Parathyroid adenoma (tissue), 2 donors: ENCODE measurements around the gene GRID1.

Source experiments
- H2AFZ ChIP-seq: fragments of 300-600 bp; sonication (generic); one replicate; pipeline ENCODE4 v1.7.0; 2017; ENCODE audit warnings: antibody characterized with exemption, mild to moderate bottlenecking
- H3K27ac ChIP-seq: fragments of 300-600 bp; sonication (generic); one replicate; pipeline ENCODE4 v1.7.0; 2017
- H3K27me3 ChIP-seq: fragments of 300-600 bp; sonication (generic); one replicate; pipeline ENCODE4 v1.7.0; 2017; ENCODE audit warnings: low read length; ENCODE audit not compliant: control insufficient read depth, insufficient read depth
- H3K36me3 ChIP-seq: fragments of 300-600 bp; sonication (generic); one replicate; pipeline ENCODE4 v1.7.0; 2017; ENCODE audit warnings: low read length; ENCODE audit not compliant: control insufficient read depth, insufficient read depth
- H3K4me1 ChIP-seq: fragments of 300-600 bp; sonication (generic); one replicate; pipeline ENCODE4 v1.7.0; 2017; ENCODE audit warnings: control low read depth
- H3K4me2 ChIP-seq: fragments of 300-600 bp; sonication (generic); one replicate; pipeline ENCODE4 v1.7.0; 2017; ENCODE audit warnings: low read length
- H3K4me3 ChIP-seq: fragments of 300-600 bp; sonication (generic); one replicate; pipeline ENCODE4 v1.7.0; 2017; ENCODE audit warnings: low read depth, low read length
- H3K79me2 ChIP-seq: fragments of 300-600 bp; sonication (generic); one replicate; pipeline ENCODE4 v1.7.0; 2017; ENCODE audit warnings: control low read depth
- H3K9ac ChIP-seq: fragments of 300-600 bp; sonication (generic); one replicate; pipeline ENCODE4 v1.7.0; 2017; ENCODE audit warnings: mild to moderate bottlenecking
- H3K9me3 ChIP-seq: fragments of 300-600 bp; sonication (generic); one replicate; pipeline ENCODE4 v1.7.0; 2017; ENCODE audit warnings: low read length; ENCODE audit not compliant: control insufficient read depth
- CTCF ChIP-seq: fragments of 300-600 bp; sonication (generic); IDR thresholded peaks from one replicate; pipeline ENCODE4 v1.7.0; 2017; ENCODE audit warnings: antibody characterized with exemption, mild to moderate bottlenecking
- donor health status: primary hyperparathyroidism.

GRID1 gene

GRCh38 chr10:86062647-86063145 is 303.9 kb downstream of the GRID1 start:
- Histone ChIP-seq H3K9ac (no peak overlapping the region), H3K27ac (no peak overlapping the region), H3K4me2 (no peak overlapping the region), H2AFZ (no peak overlapping the region), H3K4me3 (no peak overlapping the region), H3K36me3 (no peaks in the 10 kb centered on the region), H3K4me1 (no peaks in the 10 kb centered on the region), H3K27me3 (no peaks in the 10 kb centered on the region), H3K79me2 (no peaks in the 10 kb centered on the region), H3K9me3 (no peaks in the 10 kb centered on the region)
- TF ChIP-seq CTCF, result no peak

DNA sequence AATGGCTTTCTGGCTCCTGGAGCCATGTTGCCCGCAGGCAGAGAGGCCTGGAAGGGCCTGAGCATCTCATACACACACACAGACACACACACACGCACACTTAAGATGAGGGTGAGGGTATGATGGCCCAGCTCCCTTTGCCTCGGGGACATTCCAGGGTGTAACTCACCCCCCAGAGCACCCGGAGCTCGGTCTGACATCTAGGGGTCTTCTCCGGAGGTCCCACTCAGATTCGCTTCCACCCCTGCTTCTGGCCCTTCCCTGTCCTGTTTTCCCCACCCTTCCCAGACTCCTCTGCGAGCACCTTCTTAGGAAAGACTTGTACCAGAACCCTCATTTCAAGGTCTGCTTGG is 304.4 kb downstream of the GRID1 start:
- no peak for TF ChIP-seq CTCF
- no peaks in the 10 kb centered on the region for H3K36me3 ChIP-seq
- H3K4me3 ChIP-seq, result no peak overlapping the region
- no peaks in the 10 kb centered on the region for H3K4me1 ChIP-seq
- H2AFZ ChIP-seq, result no peak overlapping the region
- H3K9me3 ChIP-seq, result no peaks in the 10 kb centered on the region
- no peaks in the 10 kb centered on the region for H3K79me2 ChIP-seq
- no peak overlapping the region for H3K4me2 ChIP-seq
- no peak overlapping the region for H3K9ac ChIP-seq
- no peak overlapping the region for H3K27ac ChIP-seq
- H3K27me3 ChIP-seq, result no peaks in the 10 kb centered on the region

DNA sequence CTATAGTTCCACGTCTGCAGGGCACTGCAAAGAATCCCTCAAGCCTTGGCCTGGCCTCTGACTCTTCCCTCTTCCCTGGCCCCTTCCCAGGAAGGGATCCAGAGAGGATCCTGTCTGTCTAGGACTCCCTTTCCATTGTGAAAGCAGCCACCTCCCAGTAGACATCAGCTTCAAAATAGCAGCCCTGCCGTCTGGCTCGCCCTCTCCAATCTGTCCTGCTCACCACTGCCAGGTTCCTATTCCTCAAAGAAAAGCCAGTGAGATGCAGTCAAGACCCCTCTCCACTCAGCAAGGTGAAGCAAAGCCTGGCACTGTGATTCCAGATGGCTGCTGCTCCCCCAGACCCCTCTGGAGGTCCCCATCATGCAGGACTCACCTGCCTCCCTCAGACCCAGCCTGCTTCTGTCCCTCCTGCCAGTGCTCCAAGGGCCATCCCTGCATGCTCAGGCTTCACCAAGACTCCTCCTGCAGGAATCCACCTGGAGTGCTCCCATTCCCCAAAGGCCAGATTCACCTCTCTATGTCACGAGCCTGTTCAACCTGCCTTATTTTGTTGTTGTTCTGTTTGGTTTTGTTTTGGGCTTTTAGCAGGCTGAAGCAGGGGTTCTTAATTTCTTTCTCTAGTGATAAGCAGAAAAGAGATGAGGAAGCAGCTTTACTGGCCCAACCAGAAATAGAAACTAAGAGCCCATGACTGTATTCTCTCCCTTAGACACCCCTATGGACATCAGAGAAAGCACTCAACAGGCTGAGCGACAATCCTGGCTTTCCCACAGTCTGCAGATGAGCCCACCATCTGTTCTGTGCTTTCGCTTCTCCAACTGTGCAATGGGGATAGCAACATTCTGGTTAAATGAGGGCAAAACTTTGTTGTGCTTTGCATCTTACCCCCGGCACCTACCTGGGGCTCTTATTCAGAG is 305.1 kb downstream of the GRID1 start:
- H3K9me3 ChIP-seq, result no peaks in the 10 kb centered on the region
- no peak overlapping the region for H2AFZ ChIP-seq
- no peaks in the 10 kb centered on the region for H3K27me3 ChIP-seq
- H3K9ac ChIP-seq, result no peak overlapping the region
- TF ChIP-seq CTCF, result no peak
- H3K27ac ChIP-seq, result no peak overlapping the region
- H3K4me2 ChIP-seq, result no peak overlapping the region
- no peaks in the 10 kb centered on the region for H3K36me3 ChIP-seq
- H3K79me2 ChIP-seq, result no peaks in the 10 kb centered on the region
- no peaks in the 10 kb centered on the region for H3K4me1 ChIP-seq
- H3K4me3 ChIP-seq, result no peak overlapping the region

DNA sequence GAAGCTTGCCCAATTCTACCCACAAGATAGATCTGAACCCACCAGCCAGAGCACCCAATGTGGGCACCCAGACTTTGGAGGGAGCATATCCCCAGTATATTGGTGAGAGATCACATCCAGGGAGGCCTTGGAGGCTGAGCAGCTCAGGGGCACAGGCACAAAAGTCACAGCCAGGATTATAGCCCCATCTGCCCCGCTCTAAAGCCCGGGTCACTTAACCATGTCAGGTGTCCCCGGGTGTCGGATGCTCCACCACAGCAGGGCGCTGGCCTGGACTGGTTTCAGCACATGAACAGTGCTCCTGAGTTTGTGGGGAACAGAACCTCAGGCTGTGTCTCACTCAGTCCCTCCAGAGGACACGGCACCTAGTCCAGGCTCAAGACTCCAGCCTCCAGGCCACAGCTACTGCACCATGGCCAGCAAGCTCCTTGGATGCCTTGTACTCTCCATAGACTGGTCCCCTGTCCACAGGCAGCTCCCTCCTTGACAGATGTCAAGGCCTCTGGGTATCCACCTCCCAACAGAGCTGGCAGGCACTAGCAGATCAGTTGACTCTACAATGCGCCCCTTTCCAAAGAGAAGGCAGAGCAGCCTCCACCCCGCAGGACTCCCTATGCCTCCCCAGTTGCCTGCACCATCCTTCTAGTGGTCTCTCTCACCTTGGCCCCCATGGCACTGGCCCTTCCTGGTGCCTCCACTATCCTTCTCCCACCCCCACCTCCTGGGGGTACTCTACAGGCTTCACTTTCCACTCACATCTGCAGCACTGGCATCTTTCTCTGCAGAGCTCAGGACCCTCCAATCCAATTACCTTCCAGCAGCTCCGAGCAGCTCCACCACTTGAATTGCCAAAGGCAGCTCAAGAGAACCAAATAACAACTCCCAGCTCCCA is 306.0 kb downstream of the GRID1 start:
- no peaks in the 10 kb centered on the region for H3K36me3 ChIP-seq
- TF ChIP-seq CTCF, result no peak
- no peaks in the 10 kb centered on the region for H3K4me1 ChIP-seq
- H2AFZ ChIP-seq, result no peak overlapping the region
- no peaks in the 10 kb centered on the region for H3K9me3 ChIP-seq
- H3K9ac ChIP-seq, result no peak overlapping the region
- no peaks in the 10 kb centered on the region for H3K79me2 ChIP-seq
- H3K27ac ChIP-seq, result no peak overlapping the region
- no peak overlapping the region for H3K4me3 ChIP-seq
- H3K27me3 ChIP-seq, result no peaks in the 10 kb centered on the region
- H3K4me2 ChIP-seq, result no peak overlapping the region
